ENCODE measurements around the gene RPA1. TPM values are rescaled to one million over a fixed set of nuclear protein-coding genes. Genes with fewer than 3 reads are reported as not detected.
"Not testable (repeated sequence)": the region's sequence is repeated elsewhere in the genome, so short reads cannot be mapped to it uniquely, and the experiment has no call there.

RPA1 gene
- total and polyA plus RNA-seq, 2 of the 4 experiments (the other 2 are of a cell fraction): 38.4 to 48.2 TPM

DNA sequence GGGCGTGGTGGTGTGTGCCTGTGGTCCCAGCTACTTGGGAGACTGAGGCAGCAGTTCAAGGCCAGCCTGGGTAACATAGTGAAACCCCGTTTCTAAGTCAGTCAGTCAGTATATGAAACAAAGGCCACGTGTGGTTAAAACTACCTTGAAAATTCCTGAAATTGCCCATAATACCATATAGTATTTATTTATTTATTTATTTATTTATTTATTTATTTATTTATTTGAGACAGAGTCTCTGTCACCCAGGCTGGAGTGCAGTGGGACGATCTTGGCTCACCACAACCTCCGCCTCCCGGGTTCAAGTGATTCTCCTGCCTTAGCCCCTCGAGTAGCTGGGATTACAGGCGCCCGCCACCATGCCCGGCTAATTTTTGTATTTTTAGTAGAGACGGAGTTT is 65.7 kb downstream of the RPA1 start:
- H2BK120ac ChIP-seq (ENCODE audit: low read depth, low read length); H3K79me1 ChIP-seq (ENCODE audit: low read depth in 1 of 2, low read length in 2 of 2); H2BK15ac ChIP-seq (ENCODE audit: low read depth, low read length); BruUV-seq (replicated peaks); ATAC-seq (ENCODE audit: low read depth); H3K27me3 ChIP-seq (ENCODE audit: control insufficient read depth, insufficient read depth, low read length); H2AFZ ChIP-seq (replicated peaks; ENCODE audit: low read length, poor library complexity); in situ Hi-C loops (cut with MboI; ENCODE audit: low sequenced_read_pairs); DNase-seq; CTCF ChIA-PET; H3K4me3 ChIP-seq (ENCODE audit: insufficient read depth, low read depth, low read length); POLR2A ChIA-PET (ENCODE audit: unreplicated experiment); H2BK5ac ChIP-seq (ENCODE audit: low read depth, low read length, poor library complexity, severe bottlenecking); H3K4ac ChIP-seq (ENCODE audit: low read depth, low read length); H3K23ac ChIP-seq (ENCODE audit: low read depth, low read length); intact Hi-C loops (cut with micrococcal nuclease); H3K4me2 ChIP-seq (ENCODE audit: low read depth, low read length); H4K91ac ChIP-seq (ENCODE audit: insufficient read depth, low read depth, low read length); H3K56ac ChIP-seq (ENCODE audit: extremely low read depth, insufficient read depth, low read length); H4K8ac ChIP-seq (ENCODE audit: low read depth in 2 of 2, low read length in 2 of 2); H3K14ac ChIP-seq (replicated peaks; ENCODE audit: low read depth, low read length); H3K18ac ChIP-seq (ENCODE audit: low read depth, low read length); H4K20me1 ChIP-seq (ENCODE audit: insufficient read depth, low read length); H3K27ac ChIP-seq (ENCODE audit: insufficient read depth, low read length); H3K9ac ChIP-seq (ENCODE audit: low read depth, low read length); H3K4me1 ChIP-seq (ENCODE audit: control insufficient read depth, insufficient read depth, low read length); H2AK5ac ChIP-seq (ENCODE audit: low read depth, low read length); dilution Hi-C loops (cut with HindIII; ENCODE audit: low sequenced_read_pairs, unreplicated experiment); H3K9me1 ChIP-seq (ENCODE audit: insufficient read depth, low read length); H3K9me3 ChIP-seq (ENCODE audit: control insufficient read depth, insufficient read depth, low read length); H2BK20ac ChIP-seq (ENCODE audit: low read depth, low read length); H2AK9ac ChIP-seq (replicated peaks; ENCODE audit: low read depth, low read length, poor library complexity); H4K5ac ChIP-seq (ENCODE audit: low read depth, low read length): not testable (repeated sequence)
- 100% methylated on average over 1 of the region's 11 CpGs; no CpG with 5 or more reads in 1 of the 2 experiments for WGBS, 2 experiments (ENCODE audit: extremely low coverage in 2 of 2, insufficient read length in 1 of 2)
- peaks cover 38% of the 10 kb centered on the region for H3K36me3 ChIP-seq (ENCODE audit: control insufficient read depth, insufficient read depth, low read length)

Measured in IMR-90 (cell line).